ENCODE results near the gene PRIMA1. TPM values are rescaled to one million over a fixed set of nuclear protein-coding genes. Genes with fewer than 3 reads are reported as not detected.

The PRIMA1 gene
- total RNA-seq, 1 experiment from 2014 or later: 0.06 TPM

DNA sequence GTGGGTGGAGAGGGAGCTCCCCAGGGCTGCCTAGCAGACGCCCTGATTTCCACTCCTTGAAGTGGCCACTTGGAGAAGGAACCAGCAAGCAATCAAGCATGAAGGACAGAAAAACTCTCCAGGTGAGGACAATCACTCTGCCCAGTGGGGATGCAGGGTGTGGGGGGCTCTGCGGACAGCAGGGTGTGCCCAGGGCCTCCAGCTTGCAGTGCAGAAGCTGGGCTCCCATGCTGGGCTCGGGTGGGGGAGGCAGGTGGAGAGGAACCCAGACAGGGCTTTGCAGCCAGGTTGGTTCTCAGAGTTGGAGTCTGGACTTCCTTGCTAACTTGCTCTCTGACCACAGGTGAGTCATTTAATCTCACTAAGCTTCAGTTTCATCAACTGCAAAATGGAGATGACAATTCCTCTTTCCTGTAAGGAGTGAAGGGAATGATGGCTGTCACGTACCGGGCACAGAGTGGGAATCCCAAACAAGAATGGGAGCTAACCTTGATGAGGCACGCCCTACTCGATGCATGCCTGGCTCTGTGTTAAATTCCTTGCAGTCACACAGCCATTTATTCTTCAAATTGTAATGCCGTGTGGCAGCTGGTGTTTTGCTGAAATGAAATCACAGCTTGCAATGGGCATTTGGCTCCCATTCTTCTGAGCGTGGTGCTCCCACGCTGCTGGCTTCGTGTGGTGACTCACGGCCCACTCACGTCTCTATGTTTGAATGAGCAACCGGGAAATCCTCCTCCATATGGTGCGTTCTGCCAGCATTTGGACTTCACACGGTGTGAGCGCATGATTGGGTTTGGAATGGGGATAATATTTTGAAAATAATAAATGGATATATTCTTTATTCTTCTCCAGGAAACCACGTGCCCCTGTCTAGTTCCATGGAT lies 75.2 kb downstream of the PRIMA1 start:
- DNase-seq (ENCODE audit: low read depth): peak; percentile 35

DNA sequence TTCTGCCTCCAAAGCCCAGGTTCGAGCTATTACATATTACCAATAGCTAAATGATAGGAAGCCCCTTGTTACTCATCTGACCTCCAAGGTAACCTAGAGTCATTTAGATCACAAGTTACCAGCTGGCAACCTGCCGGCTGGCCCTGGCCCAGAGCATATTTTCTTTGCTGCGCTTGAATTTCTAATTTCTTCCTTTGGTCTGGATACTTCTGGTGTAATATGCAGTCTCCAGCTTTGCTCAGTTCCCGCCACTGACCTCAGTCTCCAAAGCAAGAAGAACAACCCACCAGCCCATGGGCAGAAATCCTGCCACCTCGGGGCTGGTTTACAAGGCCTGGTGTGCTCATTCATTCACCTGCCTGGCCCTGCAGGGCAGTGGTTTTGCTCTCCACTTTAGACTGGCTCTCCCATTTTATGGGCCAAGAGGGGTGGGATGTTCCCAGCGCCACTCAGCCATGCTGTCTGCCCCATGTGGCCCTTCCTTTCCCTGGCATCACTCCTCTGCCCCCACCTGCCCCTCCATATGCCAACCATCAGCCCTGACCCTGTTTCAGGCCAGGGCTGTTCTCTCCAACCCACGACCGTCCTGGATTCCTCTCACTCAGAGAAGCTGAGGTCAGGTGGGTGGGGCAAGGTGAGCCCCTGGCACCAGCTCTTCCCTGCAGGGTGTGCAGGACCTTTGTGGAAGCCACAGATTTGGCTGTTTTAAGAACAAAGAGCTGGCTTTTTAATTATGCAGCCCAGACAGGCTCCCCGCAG lies 76.0 kb downstream of the PRIMA1 start:
- no peak for DNase-seq (ENCODE audit: low read depth)

DNA sequence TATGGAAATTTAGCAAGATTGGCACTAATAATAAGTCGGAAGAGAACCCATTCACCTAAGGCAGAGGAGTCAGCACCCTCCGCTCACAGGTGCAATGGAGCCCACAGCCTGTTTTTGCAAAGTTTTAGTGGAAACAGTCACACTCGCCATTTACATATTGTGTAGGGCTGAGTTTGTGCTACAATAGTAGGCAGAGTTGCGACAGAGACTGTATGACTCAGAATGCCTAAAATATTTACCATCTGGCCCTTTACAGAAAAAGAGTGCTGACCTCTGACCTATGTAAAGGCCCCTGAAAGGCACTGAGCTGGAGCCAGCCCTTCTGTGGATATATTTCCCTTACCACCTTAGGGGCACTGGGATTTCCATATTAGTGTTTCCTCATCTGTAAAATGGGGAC lies 79.0 kb downstream of the PRIMA1 start:
- DNase-seq (ENCODE audit: low read depth): no peak

DNA sequence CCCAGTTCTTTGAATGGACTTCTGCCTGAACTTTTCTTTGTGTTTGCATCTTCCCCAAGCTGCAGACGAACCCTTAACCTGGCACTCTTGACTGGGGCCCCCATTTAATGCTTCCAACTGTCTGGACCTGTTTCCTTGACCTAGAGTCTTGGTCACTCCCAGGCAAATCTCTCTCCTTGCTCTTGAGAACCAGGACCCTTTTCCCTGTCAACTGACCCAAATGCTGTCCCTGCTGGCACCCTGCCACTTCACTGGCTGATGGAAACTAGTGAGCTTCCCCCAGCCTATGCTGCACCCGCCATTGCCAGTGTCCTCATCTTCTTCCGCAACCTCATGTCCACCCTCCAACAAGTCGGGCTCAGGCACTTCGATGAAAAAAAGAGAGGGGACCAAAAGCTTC lies 79.5 kb downstream of the PRIMA1 start:
- DNase-seq (ENCODE audit: low read depth): no peak

DNA sequence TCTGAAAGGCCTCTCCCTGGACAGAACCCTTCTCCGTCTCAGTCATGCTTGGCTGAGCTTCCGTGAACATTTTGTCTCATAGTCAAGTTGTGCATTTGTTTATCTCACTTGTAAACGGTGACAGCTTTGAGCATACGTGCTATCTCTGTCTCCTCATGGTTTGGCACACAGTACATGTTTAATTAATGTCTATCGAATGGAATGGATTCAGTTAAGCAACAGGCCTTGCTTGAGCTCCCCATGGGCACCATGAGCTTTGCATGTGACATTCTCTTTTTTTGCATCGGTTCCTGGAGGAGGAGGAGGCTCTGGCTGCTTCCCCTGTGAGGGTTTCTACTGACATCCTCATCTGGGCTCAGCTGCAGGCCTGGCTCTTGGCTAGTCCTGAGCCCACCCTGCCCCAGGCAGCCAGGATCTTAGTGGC lies 80.0 kb downstream of the PRIMA1 start:
- no peak for DNase-seq (ENCODE audit: low read depth)

DNA sequence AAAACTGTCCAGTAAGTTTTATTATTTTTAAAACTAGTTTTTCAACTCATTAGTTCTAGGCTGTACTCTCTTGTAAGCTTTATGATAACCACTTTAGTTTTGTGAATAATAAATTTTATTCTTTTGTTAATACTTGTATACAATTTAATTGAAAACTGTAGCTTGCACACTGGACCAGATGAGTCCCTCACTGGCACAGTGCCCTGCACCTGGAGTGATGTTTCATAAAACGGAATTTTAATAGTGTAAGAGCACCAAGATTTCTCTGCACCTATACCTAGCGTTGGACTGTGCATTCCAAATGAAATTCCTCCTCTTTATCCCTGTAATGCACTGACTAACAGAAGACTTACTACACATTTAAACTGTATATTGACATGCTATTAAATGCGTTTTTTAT lies 80.8 kb downstream of the PRIMA1 start:
- DNase-seq (ENCODE audit: low read depth): no peak

DNA sequence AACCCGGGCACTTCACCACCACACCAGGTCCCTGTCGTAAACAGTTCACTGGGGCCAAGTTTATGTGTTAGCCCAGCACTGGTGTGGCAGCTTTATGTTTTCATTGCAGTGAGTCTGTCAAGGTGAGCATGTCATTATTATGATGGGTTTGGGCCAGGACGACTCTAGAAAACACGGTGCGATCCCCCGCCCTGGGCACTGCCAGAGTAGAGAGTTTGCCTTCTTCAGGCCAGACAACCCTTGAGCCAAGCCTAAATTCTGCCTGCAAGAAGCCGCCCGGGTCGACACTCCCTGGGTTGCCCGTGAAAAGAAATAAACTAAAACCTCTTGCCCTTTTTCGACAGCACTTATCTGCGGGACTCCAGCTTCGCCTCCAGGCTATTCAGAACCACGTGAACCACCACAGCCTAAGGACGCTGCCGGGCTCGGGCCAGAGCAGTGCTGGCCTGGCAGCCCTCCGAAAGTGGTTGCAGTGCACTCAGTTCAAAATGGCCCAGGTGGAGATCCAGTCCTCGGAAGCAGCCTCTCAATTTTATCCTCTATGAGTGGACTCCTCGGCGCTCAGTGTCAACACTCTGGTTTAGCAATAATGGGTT lies 81.8 kb downstream of the PRIMA1 start:
- no peak for DNase-seq (ENCODE audit: low read depth)

DNA sequence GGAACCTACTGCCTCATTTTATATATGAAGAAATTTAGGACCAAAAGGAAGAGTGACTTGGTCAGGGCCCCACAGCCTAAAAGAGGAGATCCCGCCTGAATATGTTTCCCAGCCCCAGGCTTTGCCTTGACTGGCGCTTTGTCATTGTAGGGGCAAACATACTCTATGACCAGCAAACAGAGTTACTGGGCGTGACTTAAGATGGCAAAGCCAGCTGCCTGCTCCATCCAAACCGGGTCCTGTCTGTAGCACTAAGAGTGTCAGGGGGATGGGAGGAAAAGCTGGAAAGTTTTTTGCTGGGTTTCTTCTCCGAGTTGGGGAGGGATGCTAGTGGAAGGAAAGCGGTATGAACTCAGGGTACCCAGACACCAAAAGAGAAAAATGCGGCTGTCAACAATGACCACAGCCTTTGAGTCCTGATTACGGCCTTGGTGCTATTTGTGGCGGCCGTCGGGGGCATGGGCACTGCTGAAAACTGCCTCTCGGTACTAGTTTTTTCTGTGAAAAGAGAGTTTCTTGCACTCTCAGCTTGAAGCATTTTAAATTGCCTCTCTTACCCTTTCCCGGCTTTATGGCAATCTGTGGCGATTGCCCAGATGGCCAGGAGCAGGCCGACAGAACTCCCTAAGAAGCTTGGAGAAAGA lies 82.7 kb downstream of the PRIMA1 start:
- no peak for DNase-seq (ENCODE audit: low read depth)

DNA sequence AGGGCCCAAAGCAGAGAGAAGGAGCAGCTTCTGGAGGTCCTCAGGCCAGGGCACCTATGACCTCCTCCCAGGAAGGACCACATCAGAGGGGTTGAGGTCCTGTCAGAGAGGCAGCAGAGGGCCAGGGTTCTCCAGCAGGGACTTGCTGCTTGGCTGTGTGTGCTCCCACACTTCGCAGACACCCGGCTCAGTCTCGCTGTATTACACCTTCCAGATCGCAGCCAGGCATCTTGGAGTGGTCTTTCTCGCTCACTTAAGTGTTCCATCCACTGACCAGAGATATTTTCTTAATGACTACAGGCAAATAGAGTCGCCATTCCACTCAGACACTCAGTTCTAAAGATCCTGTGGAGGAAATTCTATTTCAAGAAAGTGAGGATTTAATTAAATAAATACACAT lies 84.3 kb downstream of the PRIMA1 start:
- no peak for DNase-seq (ENCODE audit: low read depth)

DNA sequence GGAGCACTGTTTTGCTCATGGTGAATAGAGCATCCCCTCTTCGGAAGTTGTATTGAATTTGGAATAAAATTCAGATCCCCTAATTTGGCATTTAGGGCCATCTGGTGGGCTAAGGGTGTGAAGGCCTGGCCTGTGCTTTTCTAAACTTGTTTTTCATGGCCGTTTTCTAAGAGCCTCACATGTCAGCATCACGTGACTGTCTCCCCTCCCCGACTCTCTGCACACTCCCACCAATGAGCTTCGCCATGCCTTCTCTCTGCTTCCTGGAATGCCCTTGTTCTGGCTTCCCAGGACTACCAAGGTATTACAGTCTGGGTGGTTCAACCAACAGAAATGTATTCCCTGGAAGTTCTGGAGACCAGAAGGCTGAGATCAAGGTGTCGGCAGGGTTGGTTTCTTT lies 85.3 kb downstream of the PRIMA1 start:
- no peak for DNase-seq (ENCODE audit: low read depth)

DNA sequence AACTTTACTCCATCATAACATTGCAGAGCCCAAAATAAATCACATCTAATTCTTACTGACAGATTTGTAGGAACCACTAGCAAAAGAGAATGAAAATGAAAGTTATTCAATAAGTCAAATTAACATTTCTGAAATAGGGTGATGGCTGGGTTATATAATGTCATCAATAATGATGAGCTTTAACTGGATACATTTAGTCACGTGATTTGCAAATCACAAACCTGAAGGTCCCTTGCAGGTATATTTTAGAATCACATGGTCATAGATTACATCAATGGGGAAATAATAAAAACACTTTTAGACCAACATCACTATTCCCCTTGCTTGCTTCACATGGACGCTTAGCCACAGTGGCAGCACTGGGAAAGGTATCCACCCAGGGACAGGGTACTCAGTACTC lies 86.7 kb downstream of the PRIMA1 start:
- no peak for DNase-seq (ENCODE audit: low read depth)

DNA sequence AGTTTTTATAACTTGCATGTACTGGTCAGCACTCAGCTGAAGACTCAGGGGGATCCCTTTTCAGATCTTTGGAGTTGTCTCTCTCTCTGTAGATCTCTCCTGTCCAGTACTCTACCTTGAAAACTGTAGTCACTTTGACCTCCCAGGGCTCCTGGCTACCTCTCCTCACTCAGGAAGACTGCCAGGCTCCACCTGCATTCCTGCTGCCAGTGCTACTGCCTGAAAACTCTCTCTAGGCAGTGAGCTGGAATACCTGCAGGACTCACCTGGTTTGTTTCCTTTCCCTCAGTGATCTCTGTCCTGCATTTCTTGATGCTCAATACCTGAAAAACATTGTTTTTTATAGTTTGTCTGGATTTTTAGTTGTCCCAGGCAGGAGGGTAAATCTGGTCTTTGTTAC lies 87.4 kb downstream of the PRIMA1 start:
- no peak for DNase-seq (ENCODE audit: low read depth)

DNA sequence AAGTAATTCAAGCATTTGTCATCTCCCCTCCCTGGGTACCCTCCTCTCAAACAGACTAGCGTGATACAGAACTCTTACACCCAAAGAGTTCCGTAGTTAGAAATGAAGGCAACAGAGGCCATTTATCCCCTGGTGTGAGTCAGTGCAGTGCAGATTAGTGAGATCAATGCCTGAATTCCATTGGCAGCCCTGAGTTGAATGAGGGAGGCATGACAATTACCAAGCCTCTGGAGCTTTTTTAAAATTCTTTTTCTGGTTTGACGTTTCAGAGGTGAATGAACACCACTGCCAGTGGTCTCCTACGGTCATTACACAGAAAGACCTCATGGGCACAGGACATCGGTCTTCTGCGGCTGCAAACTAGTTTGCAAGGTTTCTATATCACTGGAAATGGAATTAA lies 94.4 kb downstream of the PRIMA1 start:
- DNase-seq (ENCODE audit: low read depth): no peak

DNA sequence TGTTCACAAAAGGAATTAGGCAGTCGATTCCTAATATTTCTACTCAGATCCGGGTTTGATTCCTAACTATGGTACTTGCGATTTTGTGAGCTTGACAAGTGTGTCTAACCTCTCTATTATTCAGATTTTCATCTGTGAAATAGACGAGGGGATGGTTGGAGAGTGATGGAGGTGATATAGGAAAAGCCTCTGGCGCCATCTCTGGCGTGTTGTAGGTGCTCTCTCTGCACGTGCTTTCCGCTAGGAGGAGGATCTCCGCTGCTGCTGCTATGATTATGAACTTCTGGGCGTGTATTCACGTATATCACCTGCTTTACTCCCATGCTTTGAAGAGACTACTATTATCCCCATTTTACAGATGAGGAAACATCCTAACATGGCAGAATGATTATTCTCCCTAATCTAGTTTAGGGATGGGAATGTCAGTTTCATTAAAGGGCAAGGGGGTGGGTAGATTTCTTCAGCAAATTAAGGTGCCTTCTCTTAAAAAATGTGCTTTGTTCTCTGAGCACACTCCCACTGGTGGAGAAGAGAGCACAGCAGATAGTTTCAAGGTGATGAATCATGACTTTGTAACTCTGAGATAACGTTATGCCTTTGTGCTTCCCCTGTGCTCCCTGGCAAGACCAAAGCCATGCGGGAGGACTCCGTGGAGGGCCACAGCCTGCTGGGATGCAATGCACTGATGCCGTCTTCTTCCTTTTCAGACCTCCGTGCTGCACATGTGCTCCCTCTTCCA lies 97.1 kb downstream of the PRIMA1 start:
- DNase-seq (ENCODE audit: low read depth): peak; percentile 35

DNA sequence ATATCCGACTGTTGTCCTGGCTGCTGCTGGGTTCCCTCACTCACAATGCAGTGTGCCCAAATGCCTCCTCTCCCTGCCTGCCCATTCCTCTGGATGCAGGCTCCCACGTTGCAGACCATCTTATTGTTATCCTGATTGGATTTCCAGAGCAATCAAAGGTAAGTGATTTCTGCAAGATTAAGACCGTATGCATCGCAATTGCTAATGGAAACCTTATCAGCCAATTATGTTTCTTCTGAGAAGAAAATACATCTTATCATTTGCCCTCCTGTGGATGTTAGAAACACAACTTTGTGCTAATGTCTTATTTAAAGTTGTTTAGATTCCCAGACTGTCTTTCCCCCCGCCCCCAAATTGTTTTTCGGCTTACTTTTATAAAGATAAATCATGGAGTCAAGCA lies 98.1 kb downstream of the PRIMA1 start:
- DNase-seq (ENCODE audit: low read depth): no peak

DNA sequence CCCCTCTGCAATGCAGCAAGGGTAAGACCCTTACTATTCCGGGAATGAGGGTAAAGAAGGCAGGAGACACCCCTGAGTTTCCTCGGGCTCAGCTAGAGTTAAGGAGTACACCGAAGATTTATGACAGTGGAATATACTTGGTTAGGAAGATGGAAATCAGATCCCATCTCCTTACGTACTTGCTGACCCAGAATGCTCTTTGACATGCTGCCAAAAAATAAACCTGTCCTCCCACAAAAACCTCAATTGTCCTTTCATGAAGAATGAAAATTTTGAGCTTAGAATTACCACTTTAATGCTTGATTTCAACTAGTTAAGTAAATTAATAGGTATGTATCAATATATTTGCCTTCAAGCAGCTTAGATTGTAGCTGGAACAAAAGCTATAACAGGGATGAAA lies 99.5 kb downstream of the PRIMA1 start:
- DNase-seq (ENCODE audit: low read depth): no peak

DNA sequence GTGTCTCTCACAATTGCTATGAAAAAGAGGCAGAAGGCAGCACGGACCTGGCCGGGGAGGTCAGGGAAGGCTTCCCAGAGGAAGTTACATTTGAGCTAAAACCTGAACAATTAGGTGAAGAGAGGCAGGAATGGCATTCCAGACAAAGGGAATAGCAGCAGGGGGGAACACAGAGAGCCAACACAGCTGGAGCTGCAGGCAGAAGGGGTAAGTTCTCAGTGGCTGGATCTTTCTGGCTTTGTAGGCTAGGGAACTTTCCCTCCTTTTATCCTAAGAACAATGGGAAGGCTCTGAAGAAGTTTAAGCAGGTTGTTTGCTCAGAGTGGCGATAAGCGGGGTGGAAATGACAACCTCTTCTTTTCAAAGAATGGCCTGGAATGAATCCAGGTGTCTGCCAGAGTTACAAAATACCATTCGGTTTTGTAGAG lies 100.0 kb downstream of the PRIMA1 start:
- no peak for DNase-seq (ENCODE audit: low read depth)

DNA sequence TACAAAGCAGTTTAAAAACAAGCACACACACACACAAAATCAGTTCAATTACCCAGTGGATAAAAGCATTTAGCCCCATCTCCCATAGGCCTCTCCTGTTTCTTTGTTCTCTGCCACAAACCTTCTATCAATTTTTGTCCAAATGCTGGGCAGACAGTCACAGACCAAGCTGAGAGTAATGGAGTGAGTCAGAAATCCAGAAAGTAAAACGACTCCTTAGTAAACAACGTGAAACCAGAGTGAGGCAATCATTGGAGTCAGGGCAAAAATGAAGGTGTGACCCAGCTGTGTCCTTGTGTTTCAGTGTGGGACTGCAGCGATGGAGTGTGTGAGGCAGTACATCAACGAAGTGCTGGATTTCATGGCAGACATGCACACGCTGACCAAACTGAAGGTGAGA lies 102.0 kb downstream of the PRIMA1 start:
- peak; percentile 61 for DNase-seq (ENCODE audit: low read depth)

DNA sequence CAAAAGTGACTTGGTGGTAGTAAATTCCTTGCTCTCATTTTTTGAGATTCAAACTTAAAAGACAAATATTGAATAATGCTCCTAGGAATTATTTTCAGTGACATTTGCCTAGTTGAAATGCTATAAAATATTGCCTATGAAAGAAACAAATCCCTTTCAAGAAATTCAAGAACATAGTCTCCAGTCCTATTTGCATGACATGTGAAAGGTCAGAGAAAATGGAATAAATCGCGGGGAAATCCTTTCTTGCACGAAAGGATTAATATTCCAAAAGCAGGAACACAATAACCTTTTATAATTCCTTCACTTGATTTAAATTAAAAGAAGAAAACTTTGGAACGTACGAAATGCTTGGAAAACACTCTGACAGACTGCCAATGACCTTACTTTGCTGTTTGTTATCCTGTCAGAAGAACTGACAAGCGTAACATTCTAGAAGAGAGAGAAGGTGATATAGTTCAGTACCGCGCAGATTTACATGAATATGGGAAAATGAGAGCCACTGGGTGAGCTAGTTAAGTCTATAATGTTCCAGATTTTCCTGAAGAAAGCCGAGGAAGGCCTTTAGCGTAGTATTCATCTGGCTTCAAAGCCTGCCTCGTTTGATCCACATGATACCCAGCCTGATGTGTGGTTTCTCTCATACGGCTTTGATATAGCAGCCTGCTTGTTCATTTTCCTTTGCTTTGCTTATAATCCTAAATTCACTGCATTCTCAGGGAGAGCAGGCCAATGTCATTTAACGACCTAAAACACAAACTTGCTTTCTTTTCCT lies 103.0 kb downstream of the PRIMA1 start:
- DNase-seq (ENCODE audit: low read depth): no peak

DNA sequence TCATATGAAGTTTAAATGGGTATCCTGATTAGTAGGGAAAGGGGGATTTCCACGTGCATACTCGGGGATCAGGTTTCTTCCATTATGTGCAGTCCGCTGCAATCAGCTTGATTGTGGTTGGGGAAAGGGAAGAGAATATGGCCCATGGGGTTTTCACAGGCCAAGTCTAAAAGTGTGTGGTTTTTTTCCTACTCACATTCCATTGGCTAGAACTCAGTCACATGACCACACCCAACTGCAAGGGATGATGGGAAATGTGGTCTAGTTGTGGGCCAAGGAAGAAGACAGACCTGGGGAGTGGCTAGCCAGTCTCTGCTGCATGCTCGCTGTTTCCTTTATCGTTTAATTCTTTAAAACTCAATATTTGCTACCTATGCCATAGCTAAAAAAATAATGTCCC lies 105.1 kb downstream of the PRIMA1 start:
- peak; percentile 84 for DNase-seq (ENCODE audit: low read depth)

DNA sequence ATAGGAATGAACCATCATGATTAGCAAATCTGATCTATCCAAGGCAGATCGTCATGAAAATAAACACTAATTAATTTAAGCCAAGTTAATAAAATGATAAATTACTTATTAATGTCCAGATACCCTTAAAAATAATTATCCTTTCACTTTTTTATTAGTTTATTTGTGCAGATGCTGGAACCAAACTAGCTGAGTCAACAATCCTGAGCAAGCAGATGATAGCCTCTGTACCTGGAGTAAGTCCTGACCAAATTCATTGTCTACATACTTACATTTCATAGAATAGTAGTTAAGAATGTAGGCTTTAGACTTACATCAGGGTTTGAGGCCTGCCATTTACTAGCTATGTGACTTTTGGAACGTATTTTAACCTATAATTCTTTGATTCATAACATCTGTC lies 105.8 kb downstream of the PRIMA1 start:
- no peak for DNase-seq (ENCODE audit: low read depth)

All from Daoy (cell line).